HUES48 (cell line): Measurements from ENCODE around the gene LMBRD2.

Experiments used
- H3K27ac ChIP-seq: one replicate; pipeline ENCODE4 v1.7.0; 2013; ENCODE audit warnings: low read depth, low read length, inconsistent platforms
- H3K27me3 ChIP-seq: 2 replicates; pipeline ENCODE4 v1.6.1; 2013; ENCODE audit warnings: mild to moderate bottlenecking, low read length; ENCODE audit not compliant: control insufficient read depth, insufficient read depth
- H3K36me3 ChIP-seq: 2 replicates; pipeline ENCODE4 v1.6.1; 2013; ENCODE audit warnings: low read length; ENCODE audit not compliant: control insufficient read depth, insufficient read depth
- H3K4me1 ChIP-seq: 2 replicates; pipeline ENCODE4 v1.6.1; 2013; ENCODE audit warnings: mild to moderate bottlenecking, low read length; ENCODE audit not compliant: control insufficient read depth, insufficient read depth
- H3K4me3 ChIP-seq: 2 replicates; pipeline ENCODE4 v1.5.1; 2013; ENCODE audit warnings: mild to moderate bottlenecking, low read depth, low read length
- H3K9ac ChIP-seq: 2 replicates; pipeline ENCODE4 v1.6.1; 2013; ENCODE audit warnings: mild to moderate bottlenecking, low read depth, low read length, moderate library complexity
- H3K9me3 ChIP-seq: 2 replicates; pipeline ENCODE4 v1.6.1; 2013; ENCODE audit warnings: low read length; ENCODE audit not compliant: control insufficient read depth, insufficient read depth

The LMBRD2 gene

DNA sequence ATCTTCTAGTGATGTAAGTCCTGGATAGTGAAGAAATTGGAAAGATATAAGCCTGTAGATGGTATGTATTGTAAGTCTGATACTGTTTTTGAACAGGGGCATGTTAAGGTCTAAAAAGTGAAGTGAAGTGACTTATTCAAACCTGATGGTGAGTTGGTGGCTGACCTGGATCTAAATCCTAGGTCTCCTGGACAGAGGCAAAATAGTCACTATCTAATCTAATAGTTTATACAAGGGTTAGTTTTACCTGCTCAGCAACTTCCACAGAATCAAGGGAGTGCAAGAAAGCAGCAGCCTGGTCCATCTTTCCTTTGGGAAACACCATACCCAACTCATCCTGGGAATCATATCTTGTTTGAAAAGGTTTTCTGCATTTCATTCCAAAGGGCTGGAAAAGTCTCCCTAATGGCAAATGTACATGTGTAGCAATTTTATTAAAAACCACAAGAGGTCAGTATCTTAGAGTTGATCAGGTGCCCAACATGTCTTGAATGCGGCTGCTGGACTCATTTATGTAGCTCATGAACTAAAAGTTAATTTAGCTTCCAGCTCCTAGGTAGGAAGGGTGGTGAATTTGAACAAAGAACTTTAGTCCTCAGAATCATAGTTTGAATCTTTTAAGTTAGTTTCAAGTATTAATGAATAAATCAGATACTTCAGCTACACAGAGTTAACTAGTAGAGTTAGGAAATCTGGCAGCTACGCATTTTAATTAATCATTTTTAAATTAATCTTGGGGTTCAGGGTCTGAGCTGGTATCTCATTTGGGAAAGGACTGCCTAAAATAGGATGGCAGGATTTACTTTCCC is 26.2 kb upstream of the LMBRD2 start:
- H3K4me1 ChIP-seq: no peaks in the 10 kb centered on the region
- H3K27me3 ChIP-seq: no peaks in the 10 kb centered on the region
- peaks cover 97% of the 10 kb centered on the region for H3K36me3 ChIP-seq
- H3K4me3 ChIP-seq: no peak overlapping the region
- no peak overlapping the region for H3K27ac ChIP-seq
- no peak overlapping the region for H3K9ac ChIP-seq
- H3K9me3 ChIP-seq: no peaks in the 10 kb centered on the region

DNA sequence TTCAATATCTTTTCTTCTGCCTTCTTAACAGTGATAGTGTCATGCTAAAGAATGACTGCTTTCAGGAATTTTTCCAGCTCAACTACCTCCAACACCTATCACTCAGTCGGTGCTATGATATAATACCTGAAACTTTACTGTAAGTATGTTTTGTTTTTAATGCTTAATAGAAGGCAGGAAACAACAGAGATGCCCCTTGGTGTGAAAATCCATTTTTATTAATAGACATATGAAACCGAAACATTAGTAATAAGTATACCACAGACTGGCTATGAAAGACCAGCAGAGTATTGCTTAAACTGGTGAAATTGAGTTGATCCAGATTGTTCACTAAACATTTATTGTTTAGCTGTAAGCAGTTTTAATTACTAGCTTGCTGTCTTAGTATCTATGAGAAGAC is 25.5 kb upstream of the LMBRD2 start:
- Histone ChIP-seq H3K9me3 (no peaks in the 10 kb centered on the region), H3K36me3 (peaks cover 97% of the 10 kb centered on the region), H3K27ac (no peak overlapping the region), H3K27me3 (no peaks in the 10 kb centered on the region), H3K4me1 (no peaks in the 10 kb centered on the region), H3K4me3 (no peak overlapping the region), H3K9ac (no peak overlapping the region)

DNA sequence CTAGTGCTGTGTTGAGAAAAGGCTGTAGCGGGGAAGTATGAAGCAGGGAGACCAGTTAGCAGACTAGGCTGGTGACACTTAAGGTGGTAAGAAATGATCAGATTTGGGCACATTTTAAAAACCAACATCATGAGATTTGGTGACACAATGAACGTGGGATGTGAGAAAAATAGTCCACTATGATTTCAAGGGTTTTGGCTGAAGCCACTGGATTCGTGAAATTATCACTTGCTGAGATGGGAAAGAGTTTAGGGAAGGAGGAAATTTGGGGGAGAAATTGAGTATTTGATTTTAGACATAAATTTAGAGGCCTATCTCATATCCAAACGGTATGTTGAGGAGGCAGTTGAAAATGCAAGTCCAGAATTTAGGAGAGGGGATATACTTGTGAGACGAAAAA is 23.4 kb upstream of the LMBRD2 start:
- Histone ChIP-seq H3K4me3 (no peak overlapping the region), H3K27ac (no peak overlapping the region), H3K36me3 (peaks cover 97% of the 10 kb centered on the region), H3K27me3 (no peaks in the 10 kb centered on the region), H3K4me1 (no peaks in the 10 kb centered on the region), H3K9ac (no peak overlapping the region), H3K9me3 (no peaks in the 10 kb centered on the region)

DNA sequence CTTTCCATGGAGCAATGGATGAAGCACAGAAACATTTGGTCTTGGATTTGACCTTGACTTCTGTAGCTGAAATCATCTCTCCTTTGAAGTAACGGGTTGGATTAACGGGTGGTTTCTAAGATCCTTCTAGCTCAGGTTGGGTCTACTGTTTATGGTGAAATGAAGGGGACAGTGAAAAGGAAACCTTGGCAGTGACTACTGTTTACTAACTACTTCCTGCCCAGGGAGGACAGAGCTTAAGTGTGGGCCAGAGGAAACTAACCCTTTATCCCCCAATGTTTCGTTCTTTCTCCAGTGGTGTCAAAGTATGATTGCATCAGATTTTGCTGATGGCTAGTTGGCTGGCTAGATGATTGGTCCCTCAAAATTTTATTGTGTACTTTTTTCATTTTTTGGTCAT is 22.4 kb upstream of the LMBRD2 start:
- no peaks in the 10 kb centered on the region for H3K4me1 ChIP-seq
- H3K36me3 ChIP-seq: peaks cover 97% of the 10 kb centered on the region
- H3K4me3 ChIP-seq: no peak overlapping the region
- no peaks in the 10 kb centered on the region for H3K9me3 ChIP-seq
- no peak overlapping the region for H3K9ac ChIP-seq
- no peak overlapping the region for H3K27ac ChIP-seq
- no peaks in the 10 kb centered on the region for H3K27me3 ChIP-seq

DNA sequence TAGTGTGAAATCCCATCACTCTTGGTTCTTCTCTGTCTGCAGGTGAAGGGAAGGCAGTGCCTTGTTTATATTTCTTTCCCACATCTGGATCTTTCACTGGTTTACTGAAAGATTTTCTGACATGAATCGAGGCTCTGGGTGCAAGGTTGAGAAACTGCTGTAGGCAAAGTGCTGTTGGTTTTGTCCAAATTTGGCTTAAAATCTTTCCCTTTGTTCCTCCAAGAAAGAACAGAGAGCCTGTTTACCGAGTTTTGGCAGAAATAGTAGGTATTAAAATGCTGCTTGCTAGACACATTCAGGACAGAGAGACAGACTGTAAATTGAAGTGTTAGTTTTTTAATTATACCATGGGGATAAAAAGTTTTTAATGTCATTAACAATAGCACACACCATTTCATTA is 21.7 kb upstream of the LMBRD2 start:
- no peaks in the 10 kb centered on the region for H3K4me1 ChIP-seq
- no peak overlapping the region for H3K4me3 ChIP-seq
- peaks cover 96% of the 10 kb centered on the region for H3K36me3 ChIP-seq
- H3K27me3 ChIP-seq: no peaks in the 10 kb centered on the region
- H3K27ac ChIP-seq: no peak overlapping the region
- H3K9me3 ChIP-seq: no peaks in the 10 kb centered on the region
- H3K9ac ChIP-seq: no peak overlapping the region

DNA sequence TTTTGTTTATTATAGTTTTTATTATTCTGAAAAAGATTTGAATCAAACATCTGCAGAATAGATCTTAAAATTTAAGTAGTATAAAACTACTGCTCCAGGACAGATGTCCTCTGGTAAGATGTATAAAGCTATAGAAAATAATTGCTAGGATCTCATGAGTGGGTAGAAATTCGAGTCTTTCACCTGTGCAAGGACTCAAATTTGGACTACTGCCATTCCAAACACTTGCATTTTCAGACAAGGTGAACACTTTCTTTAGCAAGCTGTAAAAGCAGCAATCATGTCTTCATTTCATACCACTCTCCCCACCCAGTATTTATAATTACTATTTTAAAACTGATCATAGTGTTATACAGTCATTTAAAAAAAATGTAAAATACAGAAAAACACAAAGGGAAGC is 20.9 kb upstream of the LMBRD2 start:
- Histone ChIP-seq H3K27me3 (no peaks in the 10 kb centered on the region), H3K4me1 (no peaks in the 10 kb centered on the region), H3K36me3 (peaks cover 96% of the 10 kb centered on the region), H3K9me3 (no peaks in the 10 kb centered on the region), H3K27ac (no peak overlapping the region), H3K9ac (no peak overlapping the region), H3K4me3 (no peak overlapping the region)

DNA sequence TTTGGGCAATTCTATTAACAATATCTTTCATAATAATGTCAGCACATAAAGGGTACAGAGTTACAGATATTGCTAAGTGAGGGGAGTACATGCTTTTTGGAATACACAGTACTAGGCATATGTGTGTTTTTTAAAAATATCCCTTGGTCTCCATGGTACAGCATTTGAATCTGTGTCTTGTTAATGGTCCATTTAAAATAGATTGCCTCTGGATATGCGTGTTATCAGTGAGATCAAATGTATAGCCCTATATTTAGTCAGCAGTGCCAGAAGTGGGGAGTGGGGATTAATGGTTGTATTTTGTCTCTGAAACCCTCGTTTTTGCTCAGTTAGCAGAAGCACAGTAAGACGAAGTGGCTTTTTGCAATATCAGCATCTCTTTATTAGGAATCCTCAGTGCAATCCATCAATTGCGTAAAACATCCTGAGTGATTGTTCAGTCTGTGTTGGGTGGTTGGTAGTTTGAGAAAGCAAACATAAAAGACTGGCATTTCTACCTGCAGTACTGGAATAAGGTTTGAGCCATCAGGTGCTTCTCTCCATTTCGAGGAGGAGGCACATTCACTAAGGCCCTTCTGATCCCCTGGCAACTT is 19.2 kb upstream of the LMBRD2 start:
- no peak overlapping the region for H3K4me3 ChIP-seq
- no peak overlapping the region for H3K9ac ChIP-seq
- H3K4me1 ChIP-seq: no peaks in the 10 kb centered on the region
- H3K9me3 ChIP-seq: no peaks in the 10 kb centered on the region
- peaks cover 98% of the 10 kb centered on the region for H3K36me3 ChIP-seq
- H3K27me3 ChIP-seq: no peaks in the 10 kb centered on the region
- no peak overlapping the region for H3K27ac ChIP-seq

DNA sequence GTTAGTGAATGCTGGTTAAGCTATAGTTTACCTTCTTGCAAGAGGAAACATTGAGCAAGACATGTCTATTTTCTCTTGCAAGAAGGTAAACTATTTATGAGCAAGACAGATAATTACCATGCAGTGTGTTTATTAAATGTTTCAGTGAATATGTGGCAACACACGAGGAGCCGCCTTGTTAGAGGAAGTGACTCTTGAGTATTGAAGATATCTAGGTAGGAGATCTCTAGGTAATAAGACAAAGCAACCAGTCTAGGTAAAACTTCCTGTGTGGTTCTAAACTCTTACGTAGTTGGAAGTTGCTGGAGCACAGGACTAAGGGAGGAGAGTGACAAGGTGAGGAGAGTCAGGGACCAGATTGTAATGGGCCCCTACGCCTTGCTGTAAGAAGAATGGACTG is 17.1 kb upstream of the LMBRD2 start:
- H3K27ac ChIP-seq: no peak overlapping the region
- no peaks in the 10 kb centered on the region for H3K27me3 ChIP-seq
- H3K4me3 ChIP-seq: no peak overlapping the region
- H3K36me3 ChIP-seq: peaks cover 98% of the 10 kb centered on the region
- H3K4me1 ChIP-seq: no peaks in the 10 kb centered on the region
- H3K9ac ChIP-seq: no peak overlapping the region
- no peaks in the 10 kb centered on the region for H3K9me3 ChIP-seq

DNA sequence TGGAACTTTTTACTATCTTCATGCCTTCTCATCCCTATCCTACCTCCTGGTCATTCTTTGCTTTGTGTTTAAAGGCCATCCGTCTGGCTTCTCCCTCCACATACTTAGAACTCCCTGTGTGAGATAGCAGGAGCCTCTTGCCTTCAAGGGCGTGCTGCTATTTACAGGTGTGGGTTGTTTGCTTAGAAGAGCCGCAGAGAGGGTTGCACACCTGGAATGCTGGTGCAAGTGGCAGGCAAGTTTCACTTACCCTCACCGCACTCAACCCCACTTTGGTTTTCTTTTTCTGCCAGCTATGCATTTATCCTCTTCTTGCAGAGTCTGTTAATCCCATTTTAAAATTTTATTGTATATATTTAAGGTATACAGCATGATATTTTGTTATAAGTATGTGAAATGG is 12.8 kb upstream of the LMBRD2 start:
- Histone ChIP-seq H3K27ac (no peak overlapping the region), H3K9ac (no peak overlapping the region), H3K27me3 (no peaks in the 10 kb centered on the region), H3K36me3 (peaks cover 97% of the 10 kb centered on the region), H3K4me3 (no peak overlapping the region), H3K9me3 (no peaks in the 10 kb centered on the region), H3K4me1 (no peaks in the 10 kb centered on the region)

DNA sequence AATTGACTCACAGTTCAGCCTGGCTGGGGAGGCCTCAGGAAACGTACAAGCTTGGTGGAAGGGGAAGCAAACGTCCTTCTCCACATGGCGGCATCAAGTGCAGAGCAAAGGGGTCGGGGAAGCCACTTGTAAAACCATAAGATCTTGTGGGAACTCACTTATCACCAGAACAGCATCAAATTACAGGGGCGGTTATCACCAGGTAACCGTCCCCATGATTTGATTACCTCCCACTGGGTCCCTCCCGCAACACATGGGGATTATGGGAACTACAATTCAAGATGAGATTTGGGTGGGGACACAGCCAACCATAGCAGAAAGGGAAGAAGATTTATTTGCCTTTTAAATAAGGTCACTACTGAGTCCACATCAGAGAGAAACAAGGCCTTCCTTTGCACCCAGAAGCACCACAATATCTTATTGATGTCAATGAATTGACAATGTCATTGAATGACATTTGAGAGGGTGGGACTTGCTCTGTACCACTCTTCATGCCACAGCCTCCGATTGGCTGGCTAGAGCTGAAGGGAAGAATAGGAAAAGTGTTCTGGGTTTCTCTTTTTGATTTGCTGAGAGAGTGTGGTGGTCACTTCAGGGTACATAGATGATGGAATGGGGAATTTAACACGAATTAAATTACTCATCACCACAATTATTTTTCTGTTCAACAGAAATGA is 11.3 kb upstream of the LMBRD2 start:
- Histone ChIP-seq H3K36me3 (peaks cover 99% of the 10 kb centered on the region), H3K27ac (no peak overlapping the region), H3K9me3 (no peaks in the 10 kb centered on the region), H3K9ac (no peak overlapping the region), H3K27me3 (no peaks in the 10 kb centered on the region), H3K4me1 (no peaks in the 10 kb centered on the region), H3K4me3 (no peak overlapping the region)

DNA sequence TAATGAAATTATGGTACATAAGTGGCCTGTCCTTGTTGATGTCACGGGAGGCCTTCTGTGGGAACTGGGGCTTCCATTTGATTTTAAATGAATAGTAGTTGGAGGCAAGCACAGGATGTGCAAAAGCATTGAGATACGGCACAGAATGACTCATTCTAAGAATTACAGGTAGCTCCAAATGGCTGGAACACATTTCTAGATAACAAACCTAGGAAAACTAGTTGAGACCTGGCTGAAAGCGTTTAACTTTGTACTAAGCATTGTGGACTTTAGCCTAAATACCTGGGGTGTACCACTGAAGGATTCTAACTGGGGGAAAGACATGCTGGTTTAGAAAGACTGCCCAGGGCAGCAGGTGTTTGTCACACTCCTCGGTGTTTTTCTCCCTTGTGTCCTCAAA is 9.7 kb upstream of the LMBRD2 start:
- Histone ChIP-seq H3K9ac (no peak overlapping the region), H3K27ac (no peak overlapping the region), H3K4me1 (no peaks in the 10 kb centered on the region), H3K27me3 (no peaks in the 10 kb centered on the region), H3K36me3 (peaks cover 99% of the 10 kb centered on the region), H3K4me3 (no peak overlapping the region), H3K9me3 (no peaks in the 10 kb centered on the region)
